Uterus (tissue), 4 donors: ENCODE measurements around the gene NDE1. TPM values are rescaled to one million over a fixed set of nuclear protein-coding genes. Genes with fewer than 3 reads are reported as not detected.

Experiments
- DNase-seq, 2 donors: peaks; one replicate each; pipeline ENCODE4 v3.0.0-alpha.2; 2019 to 2020
- H3K27ac ChIP-seq, 2 donors: fragments of 200-600 bp; sonication (generic); 1 replicate in 1 of 2; 2 replicates in 1 of 2; pipeline ENCODE4 v1.5.1; 2016 to 2018
- H3K27me3 ChIP-seq, 2 donors: fragments of 200-600 bp; sonication (generic); one replicate each; pipeline ENCODE4 v1.5.1; 2018 to 2019; ENCODE audit warnings: control low read depth in 1 of 2
- H3K36me3 ChIP-seq, 2 donors: fragments of 200-600 bp; sonication (generic); one replicate each; pipeline ENCODE4 v1.5.1; 2019; ENCODE audit warnings: control low read depth in 1 of 2
- H3K4me1 ChIP-seq, 2 donors: fragments of 200-600 bp; sonication (generic); one replicate each; pipeline ENCODE4 v1.5.1; 2018 to 2019; ENCODE audit warnings: control low read depth in 1 of 2
- H3K4me3 ChIP-seq, 2 donors: fragments of 200-600 bp; sonication (generic); 1 replicate in 1 of 2; 2 replicates in 1 of 2; pipeline ENCODE4 v1.5.1; 2018 to 2019; ENCODE audit warnings: mild to moderate bottlenecking in 1 of 2
- H3K9me3 ChIP-seq, 2 donors: fragments of 200-600 bp; sonication (generic); one replicate each; pipeline ENCODE4 v1.5.1; 2019; ENCODE audit warnings: control low read depth in 1 of 2
- CTCF ChIP-seq, 4 experiments: fragments of 200-600 bp in 2 of 4; fragments of 450-650 bp in 2 of 4; sonication (generic) in 2 of 4; IDR thresholded peaks; one replicate each; pipeline ENCODE4 v1.5.1; 2016 to 2019; ENCODE audit warnings: antibody characterized with exemption in 4 of 4, mild to moderate bottlenecking in 2 of 4, moderate library complexity in 1 of 4
- POLR2A ChIP-seq, 2 donors: fragments of 450-650 bp; IDR thresholded peaks; one replicate each; pipeline ENCODE4 v1.6.1; 2016; ENCODE audit warnings: antibody characterized with exemption in 2 of 2, mild to moderate bottlenecking in 1 of 2, moderate library complexity in 1 of 2
- intact Hi-C: fragments of 100-400 bp; cut with DNase I; formaldehyde crosslinking; loops from one replicate; pipeline ENCODE4 v1.15.1; 2023; ENCODE audit warnings: low total_unique reads
- total RNA-seq, 4 donors: library from RNA; depleted of rRNA in 3 of 4; stranded (reverse); fragments of >200 nt in 3 of 4; gene quantifications; one replicate each; pipeline versions ENCODE4 v1.1.0 to v1.2.4, GENCODE V29; 2014 to 2023
- donor health status: DM: yes; HTN: yes; CAD: no.

Gene NDE1
- total RNA-seq, 4 donors from 2014 or later: 23.8 to 53.4 (median 39.2) TPM

- TF ChIP-seq POLR2A (IDR thresholded peaks at IDR 0.05) (no peak), CTCF (IDR thresholded peaks at IDR 0.05) (no peak)
- intact Hi-C loops: no loop called here
- Histone ChIP-seq H3K36me3 (no peaks in the 10 kb centered on the region), H3K27me3 (no peaks in the 10 kb centered on the region), H3K9me3 (no peaks in the 10 kb centered on the region), H3K27ac (no peak overlapping the region), H3K4me3 (no peak overlapping the region), H3K4me1 (no peaks in the 10 kb centered on the region)
- DNase-seq: no peak
Measured at GRCh38 chr16:15757630-15758251, 107.7 kb downstream of the NDE1 start.

GRCh38 chr16:15759070-15759469 lies 109.0 kb downstream of the NDE1 start:
- DNase-seq: no peak
- TF ChIP-seq POLR2A (IDR thresholded peaks at IDR 0.05) (no peak), CTCF (IDR thresholded peaks at IDR 0.05) (no peak)
- no peak overlapping the region for H3K4me3 ChIP-seq
- intact Hi-C loops: no loop called here
- no peaks in the 10 kb centered on the region for H3K4me1 ChIP-seq
- no peaks in the 10 kb centered on the region for H3K9me3 ChIP-seq
- no peak overlapping the region for H3K27ac ChIP-seq
- H3K27me3 ChIP-seq: no peaks in the 10 kb centered on the region
- no peaks in the 10 kb centered on the region for H3K36me3 ChIP-seq

DNA sequence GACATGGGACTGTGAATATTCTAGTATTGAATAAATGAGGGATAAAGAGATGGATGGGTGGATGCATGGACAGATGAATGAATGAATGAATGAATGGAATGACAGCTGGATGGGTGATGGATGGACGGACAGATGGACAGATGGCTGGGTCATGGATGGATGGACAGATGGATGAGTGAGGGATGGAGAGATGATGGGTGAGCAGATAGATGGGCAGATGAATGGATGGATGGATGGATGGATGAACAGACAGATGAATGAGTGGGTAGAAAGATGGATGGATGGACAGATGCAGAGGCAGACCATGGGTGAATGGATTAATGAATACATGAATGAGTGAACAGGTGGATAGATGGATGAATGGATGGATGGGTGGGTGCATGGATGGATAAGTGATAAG lies 110.1 kb downstream of the NDE1 start:
- Histone ChIP-seq H3K9me3 (no peaks in the 10 kb centered on the region), H3K4me3 (no peak overlapping the region), H3K36me3 (no peaks in the 10 kb centered on the region), H3K27me3 (no peaks in the 10 kb centered on the region), H3K27ac (no peak overlapping the region), H3K4me1 (no peaks in the 10 kb centered on the region)
- DNase-seq: no peak
- intact Hi-C loops: no loop called here
- TF ChIP-seq CTCF (IDR thresholded peaks at IDR 0.05): no peak
- no peak for TF ChIP-seq POLR2A (IDR thresholded peaks at IDR 0.05)

DNA sequence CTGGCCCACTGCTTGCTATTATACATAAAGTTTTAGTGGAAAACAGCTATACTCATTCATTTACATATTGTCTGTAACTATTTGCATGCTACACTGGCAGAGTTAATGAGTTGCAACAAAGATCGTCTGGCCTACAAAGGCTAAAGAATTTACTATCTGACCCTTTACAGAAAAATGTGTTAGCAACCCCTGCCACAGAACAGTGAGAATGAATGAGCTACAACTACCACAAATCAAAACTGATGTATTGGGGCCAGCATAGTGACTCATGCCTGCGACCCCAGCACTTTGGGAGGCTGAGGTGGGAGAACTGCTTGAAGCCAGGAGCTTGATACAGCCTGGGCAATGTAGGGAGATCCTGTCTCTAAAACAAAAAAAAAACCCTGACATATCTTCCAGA lies 114.1 kb downstream of the NDE1 start:
- no peak overlapping the region for H3K27ac ChIP-seq
- no peaks in the 10 kb centered on the region for H3K4me1 ChIP-seq

GRCh38 chr16:15765116-15765515 lies 115.1 kb downstream of the NDE1 start:
- intact Hi-C loops: no loop called here
- no peaks in the 10 kb centered on the region for H3K36me3 ChIP-seq

More for the DNA sequence above, 114.1 kb downstream of the NDE1 start:
- TF ChIP-seq POLR2A (IDR thresholded peaks at IDR 0.05) (no peak), CTCF (IDR thresholded peaks at IDR 0.05) (no peak)
- H3K9me3 ChIP-seq: no peaks in the 10 kb centered on the region
- H3K36me3 ChIP-seq: no peaks in the 10 kb centered on the region
- H3K4me3 ChIP-seq: no peak overlapping the region
- no peak for DNase-seq
- H3K27me3 ChIP-seq: no peaks in the 10 kb centered on the region
- intact Hi-C loops: no loop called here

More at GRCh38 chr16:15765116-15765515, 115.1 kb downstream of the NDE1 start:
- Histone ChIP-seq H3K4me1 (no peaks in the 10 kb centered on the region), H3K4me3 (no peak overlapping the region), H3K27me3 (no peaks in the 10 kb centered on the region), H3K9me3 (no peaks in the 10 kb centered on the region), H3K27ac (no peak overlapping the region)
- DNase-seq: no peak
- TF ChIP-seq POLR2A (IDR thresholded peaks at IDR 0.05): no peak
- TF ChIP-seq CTCF (IDR thresholded peaks at IDR 0.05): no peak
